NOMO-1 treated with DMSO at 0.1 percent for 48 hours (cell line): ENCODE data around the gene MPIG6B.
"Not testable (repeated sequence)": the region's sequence is repeated elsewhere in the genome, so short reads cannot be mapped to it uniquely, and the experiment has no call there.

Experiments
- DNase-seq: peaks from one replicate; lab custom pipeline; 2025; ENCODE audit not compliant: unreplicated experiment; lab: John Stamatoyannopoulos, UW

Gene MPIG6B

DNA sequence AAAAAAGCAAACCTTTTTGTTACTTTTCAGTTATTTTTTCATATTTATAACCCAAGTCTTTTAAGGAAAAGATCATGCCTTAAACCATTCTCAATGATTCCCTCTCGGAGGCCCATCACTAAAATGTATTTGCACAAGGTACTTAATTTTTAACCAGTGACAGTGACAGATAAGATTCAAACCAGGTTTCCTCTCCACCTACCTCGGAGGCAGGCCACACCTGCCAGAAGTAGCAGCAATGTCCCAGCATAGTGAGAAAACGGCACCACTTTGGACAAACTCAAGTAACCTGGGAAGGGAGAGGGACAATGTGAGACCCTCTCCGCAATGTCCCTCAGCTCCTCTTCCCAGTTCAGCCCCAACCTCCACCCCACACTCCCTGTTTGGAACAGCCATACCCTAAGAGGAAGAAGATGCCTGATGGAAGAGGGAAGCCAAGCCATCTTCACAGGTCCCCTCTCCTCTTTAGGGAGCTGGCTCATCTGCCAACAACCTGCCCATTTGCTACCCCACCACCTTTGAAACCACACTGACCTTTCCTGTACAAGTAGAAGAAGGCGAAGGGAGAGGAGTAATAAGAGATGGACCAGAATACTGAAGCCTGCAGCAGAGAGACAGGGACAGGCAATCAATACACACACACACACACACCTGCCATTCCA, 22.3 kb upstream of the MPIG6B start:
- DNase-seq: no peak

GRCh38 chr6:31701666-31702404, 21.3 kb upstream of the MPIG6B start:
- DNase-seq: no peak

- DNase-seq: no peak
These were observed 20.8 kb upstream of the MPIG6B start for GRCh38 chr6:31702405-31702818.

DNA sequence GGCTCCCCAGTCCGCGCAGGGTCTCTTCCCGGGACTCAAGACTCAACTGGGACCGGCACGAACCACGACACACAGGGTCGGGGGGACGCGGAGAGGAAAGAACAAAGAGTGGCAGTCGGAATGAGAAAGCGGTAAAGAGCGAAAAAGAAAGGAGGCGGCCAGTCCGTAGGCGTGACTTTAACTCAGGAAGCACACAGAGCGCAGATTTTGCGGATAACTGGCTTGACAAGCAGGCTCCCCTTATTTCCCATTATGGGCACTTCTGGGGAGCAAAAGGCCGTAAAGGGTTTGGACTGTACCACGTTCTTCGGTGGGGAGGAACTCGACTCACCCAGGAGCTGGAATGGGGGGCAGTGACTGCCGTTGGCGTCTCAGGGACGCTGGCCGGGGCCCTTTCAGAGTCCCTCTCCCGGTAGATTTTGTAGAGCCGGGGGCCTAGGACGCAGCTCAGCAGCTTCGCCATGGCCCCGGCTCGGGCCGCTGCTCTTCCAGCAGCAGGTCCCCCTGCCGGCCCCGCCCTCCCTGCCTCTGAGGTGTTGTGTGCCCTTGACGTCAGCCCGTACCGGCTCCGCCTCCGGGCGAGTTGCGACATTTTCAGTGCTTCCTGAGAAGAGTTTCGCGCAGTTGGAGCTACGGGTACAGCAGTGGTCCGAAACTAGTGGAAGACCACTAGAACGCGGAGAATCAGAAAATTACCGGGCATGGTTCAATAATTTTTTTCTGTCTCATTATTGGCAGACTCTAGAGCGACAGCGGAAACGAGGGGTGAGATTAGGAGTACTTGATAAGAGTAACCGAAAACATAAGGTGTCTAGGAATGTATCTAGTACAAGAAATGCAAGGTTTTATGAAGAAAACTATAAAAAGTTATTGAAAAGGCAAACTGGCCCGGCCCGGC, 20.1 kb upstream of the MPIG6B start, which contains the start of gene ABHD16A:
Gene ABHD16A, minus strand, starts transcription at position 506 of the 898 bp plus-strand sequence. Its CDS starts 43 bp downstream, at position 463.
- DNase-seq: peak; percentile 98

DNA sequence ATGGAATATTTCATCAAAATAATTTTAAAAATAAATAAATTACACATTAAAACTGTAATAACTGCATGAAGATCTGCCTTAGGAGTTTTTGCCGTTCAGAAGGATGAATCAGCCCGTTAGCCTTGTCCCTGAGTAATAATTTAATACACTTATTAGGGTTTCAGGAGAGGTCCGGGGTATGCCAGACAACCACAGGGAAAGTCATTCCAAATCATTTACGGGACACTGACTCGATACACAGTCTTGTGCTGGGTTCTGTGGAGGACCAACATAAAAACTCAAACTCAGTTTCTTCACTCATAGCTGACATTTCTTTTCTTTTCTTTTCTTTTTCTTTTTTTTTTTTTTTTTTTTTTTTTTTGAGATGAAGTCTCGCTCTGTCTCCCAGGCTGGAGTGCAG, 17.2 kb upstream of the MPIG6B start:
- no peak for DNase-seq

- DNase-seq: no peak
These were observed 16.6 kb upstream of the MPIG6B start, which contains the start of gene LY6G6F for GRCh38 chr6:31706599-31706998. TSS of gene LY6G6F (plus strand) at chr6:31706866. CDS start at chr6:31706907, 41 bp downstream.

DNA sequence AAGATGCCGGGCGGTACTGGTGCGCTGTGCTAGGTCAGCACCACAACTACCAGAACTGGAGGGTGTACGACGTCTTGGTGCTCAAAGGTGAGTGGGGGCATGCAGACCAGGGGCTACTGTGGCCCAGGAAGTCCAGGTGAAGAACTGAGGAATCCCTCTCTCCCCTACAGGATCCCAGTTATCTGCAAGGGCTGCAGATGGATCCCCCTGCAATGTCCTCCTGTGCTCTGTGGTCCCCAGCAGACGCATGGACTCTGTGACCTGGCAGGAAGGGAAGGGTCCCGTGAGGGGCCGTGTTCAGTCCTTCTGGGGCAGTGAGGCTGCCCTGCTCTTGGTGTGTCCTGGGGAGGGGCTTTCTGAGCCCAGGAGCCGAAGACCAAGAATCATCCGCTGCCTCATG, 15.5 kb upstream of the MPIG6B start:
- no peak for DNase-seq

DNA sequence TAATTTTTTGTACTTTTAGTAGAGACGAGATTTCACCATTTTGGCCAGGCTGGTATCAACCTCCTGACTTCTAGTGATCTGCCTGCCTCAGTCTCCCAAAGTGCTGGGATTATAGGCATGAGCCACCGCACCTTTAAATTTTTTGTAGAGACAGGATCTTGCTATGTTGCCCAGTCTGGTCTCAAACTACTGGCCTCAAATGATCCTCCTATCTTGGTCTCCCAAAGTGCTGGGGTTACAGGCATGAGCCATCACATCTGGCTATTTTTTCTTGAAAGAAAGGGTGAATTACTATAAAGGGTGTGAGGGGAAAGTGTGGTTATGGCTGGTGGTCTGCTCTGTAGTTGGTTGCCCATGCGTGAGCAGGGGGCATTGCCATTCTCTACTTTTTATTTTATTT, 14.9 kb upstream of the MPIG6B start:
- no peak for DNase-seq

DNA sequence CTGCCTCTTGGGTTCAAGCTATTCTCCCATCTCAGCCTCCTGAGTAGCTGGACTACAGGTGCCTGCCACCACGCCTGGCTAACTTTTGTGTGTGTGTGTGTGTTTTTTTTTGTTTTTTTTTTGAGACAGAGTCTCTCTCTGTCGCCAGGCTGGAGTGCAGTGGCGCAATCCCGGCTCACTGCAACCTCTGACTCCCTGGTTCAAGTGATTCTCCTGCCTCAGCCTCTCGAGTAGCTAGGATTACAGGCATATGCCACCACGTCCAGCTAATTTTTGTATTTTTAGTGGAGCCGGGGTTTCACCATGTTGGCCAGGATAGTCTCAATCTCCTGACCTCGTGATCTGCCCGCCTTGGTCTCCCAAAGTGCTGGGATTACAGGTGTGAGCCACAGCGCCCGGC, 14.0 kb upstream of the MPIG6B start:
- not testable (repeated sequence) for DNase-seq

DNA sequence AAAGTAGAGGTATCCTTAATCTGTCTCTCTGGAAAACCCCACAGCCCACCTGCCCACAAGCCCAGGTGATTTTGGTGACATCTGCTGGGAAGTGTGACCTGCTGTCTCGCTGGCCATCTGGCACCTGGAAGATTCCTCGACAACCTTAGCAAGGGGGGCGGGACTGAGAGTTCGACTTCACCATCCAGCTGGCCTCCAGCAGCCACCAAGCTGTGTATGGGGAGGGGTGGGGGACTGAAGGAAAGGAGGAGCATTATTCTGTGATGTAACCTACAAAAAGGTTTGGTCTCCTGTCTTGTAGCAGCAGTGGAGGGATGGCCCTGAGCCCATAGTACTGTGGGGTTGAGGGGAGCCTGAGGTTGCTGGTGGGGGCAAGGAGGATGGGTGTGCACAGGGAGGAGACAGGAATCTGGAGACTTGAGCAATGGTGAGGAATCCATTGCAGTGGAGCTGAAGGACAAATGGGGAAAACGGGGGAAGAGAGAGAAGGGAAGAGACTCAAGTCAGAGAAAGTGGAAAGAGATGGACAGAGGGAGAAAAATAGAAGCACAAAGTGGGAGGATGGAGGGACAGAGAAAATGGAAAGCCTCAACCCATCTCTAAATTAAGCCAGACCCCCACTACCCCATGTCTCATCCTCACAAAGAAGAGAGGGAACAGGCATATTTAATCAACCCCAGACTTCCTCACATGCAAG, 12.5 kb upstream of the MPIG6B start:
- no peak for DNase-seq

DNA sequence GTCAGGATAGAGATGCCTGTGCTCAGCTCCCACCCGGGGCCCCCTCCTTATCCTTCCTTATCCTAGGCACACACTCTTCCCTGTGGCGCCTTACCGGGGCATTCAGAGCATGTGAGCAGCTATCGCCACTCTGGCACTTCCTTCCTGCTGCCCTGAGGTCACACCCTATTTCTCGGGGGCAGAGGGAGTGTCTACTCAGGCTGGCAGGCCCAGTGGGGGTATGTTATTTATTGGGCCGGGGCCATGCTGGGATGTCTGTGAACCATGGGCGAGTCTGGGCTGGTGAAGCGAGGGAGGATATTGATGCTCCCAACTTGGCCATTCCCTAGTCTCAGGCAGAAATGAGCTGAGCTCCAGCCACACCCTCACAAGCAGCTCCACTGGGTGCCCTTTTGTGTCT, 11.9 kb upstream of the MPIG6B start:
- peak; percentile 12 for DNase-seq

DNA sequence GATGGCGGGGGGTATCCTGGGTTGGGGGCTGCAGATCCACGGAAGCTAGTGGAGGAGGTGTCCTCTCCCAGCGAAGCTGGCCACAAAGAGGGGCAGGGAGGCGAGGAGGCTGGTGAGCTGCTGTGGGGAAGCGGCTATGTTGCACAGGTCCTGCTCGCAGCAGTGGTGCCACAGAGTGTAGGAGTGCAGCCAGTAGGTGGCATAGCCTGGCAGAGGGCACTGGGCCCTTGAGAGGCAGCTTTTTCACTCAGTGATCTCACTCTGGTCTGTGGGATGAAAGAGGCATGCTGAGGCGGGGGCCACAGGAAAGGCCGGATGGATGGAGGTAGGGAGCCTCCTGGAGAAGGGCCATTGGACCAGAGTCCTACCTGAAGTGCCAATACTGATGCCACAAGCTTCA, 10.9 kb upstream of the MPIG6B start:
- DNase-seq: no peak

GRCh38 chr6:31713465-31713864, 9.7 kb upstream of the MPIG6B start:
- no peak for DNase-seq

GRCh38 chr6:31713991-31714684, 9.0 kb upstream of the MPIG6B start:
- no peak for DNase-seq

- DNase-seq: no peak
These were observed 7.9 kb upstream of the MPIG6B start, which contains the start of gene LY6G6D for GRCh38 chr6:31715022-31715958. TSS of gene LY6G6D (plus strand) at chr6:31715348. CDS start at chr6:31715356, 8 bp downstream.

DNA sequence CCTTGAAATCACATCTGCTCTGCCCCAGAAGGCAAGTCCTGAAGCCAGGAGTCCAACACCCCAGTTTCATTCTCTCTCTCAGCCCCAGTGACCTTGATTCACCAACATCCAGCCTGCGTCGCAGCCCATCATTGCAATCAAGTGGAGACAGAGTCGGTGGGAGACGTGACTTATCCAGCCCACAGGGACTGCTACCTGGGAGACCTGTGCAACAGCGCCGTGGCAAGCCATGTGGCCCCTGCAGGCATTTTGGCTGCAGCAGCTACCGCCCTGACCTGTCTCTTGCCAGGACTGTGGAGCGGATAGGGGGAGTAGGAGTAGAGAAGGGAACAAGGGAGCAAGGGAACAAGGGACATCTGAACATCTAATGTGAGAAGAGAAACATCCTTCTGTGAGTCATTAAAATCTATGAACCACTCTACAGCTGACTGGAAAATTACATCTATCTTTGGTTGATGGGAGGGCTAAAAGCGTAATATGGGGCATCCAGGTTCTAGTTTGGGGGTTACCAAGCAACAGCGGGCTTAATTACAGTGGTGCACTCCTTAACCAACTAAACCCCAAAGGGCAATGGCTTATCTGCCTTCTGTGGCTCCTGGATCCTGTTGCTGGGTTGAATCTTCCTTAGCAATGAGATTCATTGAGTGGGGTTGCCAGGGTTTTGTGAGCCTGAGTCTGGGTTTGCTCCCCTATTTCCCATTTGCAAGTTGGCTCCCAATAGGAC, 5.5 kb upstream of the MPIG6B start:
- DNase-seq: no peak

- DNase-seq: no peak
These were observed 4.9 kb upstream of the MPIG6B start for GRCh38 chr6:31718265-31718664.

GRCh38 chr6:31719001-31719400, 4.2 kb upstream of the MPIG6B start:
- DNase-seq: no peak
